Measurements from ENCODE around the gene PAPPA.

Gene PAPPA

DNA sequence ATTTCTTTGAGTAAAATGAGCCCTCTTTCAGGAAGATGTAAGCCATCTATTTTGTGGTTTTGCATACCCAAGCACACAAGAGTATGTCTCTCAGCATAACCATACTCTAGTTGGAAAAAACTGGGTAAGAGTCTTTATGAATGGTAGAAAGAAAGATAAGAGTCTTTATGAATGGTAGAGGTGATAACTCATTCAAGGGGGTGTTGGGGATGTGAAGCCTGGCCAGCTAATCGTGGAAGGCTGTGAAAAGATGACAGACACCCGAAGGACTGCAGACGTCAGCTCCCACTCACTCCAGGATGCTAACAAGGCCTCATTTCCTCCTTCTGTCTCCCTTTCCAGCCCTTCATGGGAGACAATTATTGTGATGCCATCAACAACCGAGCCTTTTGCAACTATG, 228.5 kb downstream of the PAPPA start:
- no peak for DNase-seq (ENCODE audit: low read depth)

DNA sequence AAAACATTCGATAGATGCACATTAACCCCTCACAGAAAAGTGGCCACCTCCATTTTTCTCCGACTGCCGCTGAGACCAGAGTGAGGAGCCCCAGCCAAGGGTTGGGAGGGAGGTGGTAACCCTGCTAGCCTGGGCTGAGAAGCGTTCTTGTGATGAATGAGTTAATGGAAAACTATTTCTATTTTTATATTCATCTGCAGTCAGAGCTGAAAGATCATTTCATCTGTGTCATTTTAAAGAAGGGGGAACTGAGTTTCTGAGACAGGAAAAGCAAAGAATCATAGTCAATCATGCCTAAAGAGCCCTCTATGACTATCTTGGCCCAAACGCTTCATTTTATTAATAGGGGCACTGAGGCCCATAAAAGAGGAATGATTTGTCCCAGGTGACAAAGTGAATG, 229.5 kb downstream of the PAPPA start:
- no peak for DNase-seq (ENCODE audit: low read depth)

DNA sequence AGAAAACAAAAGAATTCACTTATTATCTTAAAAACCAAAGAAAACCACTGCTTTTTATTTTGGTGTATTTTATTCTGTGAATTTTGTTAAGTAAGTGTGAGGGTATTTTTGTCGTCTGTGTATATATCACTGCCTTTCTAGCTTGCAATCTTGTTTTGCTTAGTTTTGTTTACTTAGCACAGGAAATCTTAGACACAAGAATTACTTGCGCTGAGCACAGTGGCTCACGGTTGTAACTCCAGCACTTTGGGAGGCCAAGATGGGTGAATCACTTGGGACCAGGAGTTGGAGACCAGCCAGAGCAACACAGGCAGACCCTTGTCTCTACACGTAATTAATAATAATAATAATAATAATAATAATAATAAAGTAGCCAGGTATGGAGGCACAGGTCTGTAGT, 230.3 kb downstream of the PAPPA start:
- DNase-seq (ENCODE audit: low read depth): no peak

DNA sequence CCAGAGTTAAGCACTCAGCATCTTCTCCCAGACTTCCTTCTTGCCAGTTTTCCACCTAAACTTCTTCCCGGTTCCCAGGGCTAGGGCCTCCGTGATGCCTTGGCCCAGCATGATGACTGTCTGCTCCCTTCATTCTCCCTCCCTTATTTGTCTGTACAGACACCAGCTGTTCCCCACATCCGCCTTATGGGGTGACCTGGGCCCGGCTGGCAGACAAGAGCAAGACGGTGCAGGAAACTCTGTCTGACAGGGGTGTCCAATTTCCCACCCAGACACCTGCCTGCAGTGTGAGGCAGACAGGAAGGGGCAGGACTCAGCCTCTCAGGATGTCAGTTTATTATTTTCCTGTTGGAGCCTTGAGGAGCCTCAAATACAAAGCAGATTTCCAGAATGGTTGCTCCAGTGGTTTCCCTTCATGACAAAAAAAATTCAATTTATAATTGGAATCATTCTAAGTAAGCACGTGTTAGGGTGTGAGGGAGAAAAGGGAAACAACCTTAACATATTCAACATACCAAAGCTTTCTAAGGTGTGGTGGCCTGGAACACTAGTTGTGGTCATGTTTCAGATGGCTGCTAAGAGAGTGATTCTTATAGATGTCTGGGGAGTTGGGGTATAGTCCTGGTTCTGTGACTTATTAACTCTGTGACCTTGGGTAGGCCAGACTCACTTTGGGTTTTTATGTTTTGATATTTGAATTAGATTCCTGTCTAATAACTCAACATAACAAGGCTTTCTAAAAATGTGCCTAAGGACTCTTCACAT, 234.5 kb downstream of the PAPPA start:
- DNase-seq (ENCODE audit: low read depth): no peak

DNA sequence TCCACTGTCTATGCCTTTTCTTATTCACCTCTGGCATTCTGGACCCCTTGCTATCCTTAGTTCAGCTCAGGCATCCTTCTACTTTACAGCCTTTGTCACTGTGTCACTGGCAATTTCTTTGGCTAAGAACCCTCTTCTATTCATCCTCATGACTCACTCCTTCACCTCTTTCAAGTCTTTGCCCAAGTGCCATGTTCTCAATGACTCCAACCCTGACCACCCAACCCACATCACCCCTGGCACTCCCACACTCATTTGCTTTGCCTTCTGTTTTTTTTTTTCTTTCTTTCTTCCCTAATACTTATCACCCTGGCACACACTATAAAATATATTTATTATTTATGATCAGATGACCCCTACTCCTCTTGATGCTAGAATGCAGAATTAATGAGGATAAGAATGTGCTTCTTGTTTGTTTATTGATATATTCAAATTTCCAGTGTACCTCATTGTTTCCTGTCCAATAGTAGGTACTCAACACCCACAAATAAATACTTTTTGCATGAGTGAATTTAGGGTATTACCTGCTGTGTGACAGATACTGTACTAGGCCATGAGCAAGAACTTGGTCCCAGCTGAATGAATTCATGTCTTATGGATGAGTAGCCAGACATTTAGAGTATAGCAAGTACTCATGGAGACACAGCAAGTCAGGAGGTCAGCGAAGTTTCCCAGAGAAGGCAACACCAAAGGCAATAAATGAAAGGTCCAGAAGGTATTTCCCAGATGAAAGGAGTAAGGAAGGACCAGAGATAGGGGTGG, 236.1 kb downstream of the PAPPA start:
- no peak for DNase-seq (ENCODE audit: low read depth)

DNA sequence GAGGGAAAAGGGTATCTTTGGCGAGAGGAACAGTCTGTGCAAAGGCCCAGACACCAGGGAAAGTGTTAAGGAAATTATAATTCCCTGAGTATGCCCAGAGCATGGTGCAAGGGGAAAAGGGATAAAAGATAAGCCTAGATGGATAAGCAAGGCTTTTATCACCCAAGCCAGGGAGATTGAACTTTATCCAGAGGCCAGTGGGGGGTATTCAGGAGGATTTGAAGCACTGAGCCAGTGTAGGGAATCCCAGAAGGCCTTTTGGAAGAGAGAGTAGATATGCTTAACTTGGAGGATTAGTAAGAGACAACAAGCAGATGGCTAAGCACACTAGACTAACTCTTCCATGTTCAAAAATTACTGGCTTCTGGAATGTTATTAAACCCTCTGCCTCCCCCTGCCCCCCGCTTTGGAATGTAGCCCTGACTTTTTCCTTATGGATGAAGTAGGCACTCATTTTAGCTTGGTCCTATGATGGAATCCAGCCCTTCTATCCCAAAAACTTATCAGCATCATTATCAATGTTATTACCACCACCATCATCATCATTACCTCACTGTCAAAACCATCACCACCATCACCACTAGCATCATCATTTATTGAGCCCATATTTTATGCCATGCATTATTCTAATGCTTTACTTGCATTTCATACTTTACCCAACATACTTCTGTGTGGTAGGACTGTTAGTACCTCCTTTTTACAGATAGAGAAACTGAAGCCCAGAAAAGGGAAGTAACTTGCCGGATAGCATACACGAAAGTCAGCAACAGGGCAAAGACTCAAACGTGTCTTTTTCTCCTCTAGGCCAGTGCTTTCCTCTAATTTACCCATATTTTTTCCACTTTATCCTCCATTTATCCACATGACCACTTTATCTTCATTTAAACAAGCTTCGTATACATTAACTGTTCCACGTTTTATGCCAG, 237.0 kb downstream of the PAPPA start:
- DNase-seq (ENCODE audit: low read depth): no peak

DNA sequence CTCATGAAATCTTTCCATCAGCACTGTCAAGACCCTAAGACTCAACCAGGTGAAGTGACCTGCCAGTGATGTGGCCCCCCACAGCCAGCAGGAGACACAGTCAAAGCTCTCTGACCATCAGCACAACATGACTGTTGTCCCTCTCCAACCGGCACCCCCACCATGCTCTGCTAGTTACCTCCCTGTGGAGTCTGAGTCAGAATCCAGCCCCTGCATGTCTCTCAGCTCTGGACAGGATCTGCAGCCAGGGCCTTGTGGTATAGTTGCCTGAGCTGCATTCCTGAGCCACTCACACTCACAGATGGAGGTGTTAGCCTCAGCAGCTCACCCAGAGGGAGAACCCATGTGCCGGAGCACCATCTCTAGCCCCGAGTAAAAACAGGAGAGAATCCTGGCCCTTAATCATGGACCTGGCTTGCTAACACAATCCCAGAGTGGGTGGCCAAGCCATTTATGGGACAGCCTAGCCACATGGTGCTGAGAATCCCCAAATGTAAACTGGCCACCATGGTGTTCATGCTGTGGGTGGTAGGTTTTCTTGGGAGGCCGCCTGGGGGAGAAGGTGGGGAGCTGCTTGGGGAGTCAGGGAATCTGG, 237.8 kb downstream of the PAPPA start:
- DNase-seq (ENCODE audit: low read depth): no peak

DNA sequence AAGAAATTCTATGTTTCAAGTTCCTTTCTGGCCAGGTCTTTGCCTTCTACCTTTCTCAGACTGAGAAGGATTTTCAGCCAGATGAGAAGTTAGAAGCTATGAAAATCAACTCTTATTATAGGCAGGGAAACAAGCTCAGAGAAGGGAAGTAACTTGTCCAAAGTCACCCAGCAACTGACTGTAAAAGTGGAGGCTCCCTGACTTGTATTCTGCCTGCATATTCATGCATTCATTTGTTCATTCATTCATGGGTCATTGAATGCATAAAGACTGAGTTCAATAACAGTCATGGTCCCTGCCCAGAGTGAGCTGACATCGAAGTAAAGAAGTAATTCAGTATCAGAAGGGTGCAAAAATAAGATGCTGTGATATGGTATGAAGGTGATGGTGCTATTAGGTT, 239.6 kb downstream of the PAPPA start:
- no peak for DNase-seq (ENCODE audit: low read depth)

DNA sequence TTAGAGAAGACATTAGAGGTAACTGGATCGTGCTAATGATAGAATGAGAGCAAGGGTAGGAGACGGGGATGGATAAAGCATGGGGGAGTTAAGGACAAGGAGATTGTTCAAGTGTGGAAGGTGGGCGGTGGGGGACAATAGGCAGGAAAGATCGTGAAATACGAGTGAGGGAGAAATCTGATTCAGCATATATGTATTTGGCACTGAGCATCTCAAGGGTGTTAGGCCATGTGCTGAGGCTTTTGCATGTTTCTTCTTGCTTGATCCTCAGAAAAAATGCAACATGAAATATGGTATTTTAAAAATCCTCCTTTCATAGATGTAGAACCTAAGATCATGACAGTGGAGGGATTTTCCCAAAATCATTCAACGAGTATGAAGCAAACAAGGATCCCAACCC, 240.5 kb downstream of the PAPPA start:
- DNase-seq (ENCODE audit: low read depth): no peak

DNA sequence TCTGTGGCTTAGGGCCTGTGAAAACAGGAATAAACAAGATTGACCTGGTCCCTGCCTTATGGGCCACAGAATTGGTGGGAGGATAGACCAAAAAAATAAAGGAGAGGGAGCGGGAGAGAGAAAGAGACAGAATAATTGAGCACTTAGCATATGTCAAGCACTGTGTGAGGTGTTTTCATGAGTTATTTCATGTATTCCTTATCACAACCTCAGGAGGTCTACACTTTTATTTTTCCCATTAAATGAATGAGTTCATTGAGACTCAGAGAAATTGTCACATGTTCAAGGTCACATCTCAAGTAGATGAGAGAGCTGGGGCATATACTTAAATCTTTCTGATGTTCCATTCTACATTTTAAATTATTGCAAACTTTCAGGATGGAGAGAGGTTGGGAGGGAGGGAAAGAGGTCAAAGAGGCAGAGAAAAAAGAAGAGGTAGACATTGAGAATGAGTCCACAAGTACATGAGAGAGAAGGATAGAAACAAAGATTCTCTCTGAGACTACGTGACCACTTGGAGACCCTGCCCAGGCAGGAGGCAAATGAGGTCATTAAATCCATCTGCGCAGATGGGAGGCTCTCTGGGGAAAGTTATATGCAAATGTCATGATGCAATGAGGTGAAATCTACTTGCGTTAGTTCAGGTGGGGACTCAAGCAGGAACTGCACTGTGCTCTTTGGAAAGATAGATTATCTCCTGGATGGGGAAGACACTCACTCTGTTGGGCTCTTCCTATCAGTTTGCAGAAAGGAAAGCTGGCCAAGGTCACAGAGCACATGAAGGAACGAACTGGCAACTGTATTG, 241.5 kb downstream of the PAPPA start:
- no peak for DNase-seq (ENCODE audit: low read depth)

DNA sequence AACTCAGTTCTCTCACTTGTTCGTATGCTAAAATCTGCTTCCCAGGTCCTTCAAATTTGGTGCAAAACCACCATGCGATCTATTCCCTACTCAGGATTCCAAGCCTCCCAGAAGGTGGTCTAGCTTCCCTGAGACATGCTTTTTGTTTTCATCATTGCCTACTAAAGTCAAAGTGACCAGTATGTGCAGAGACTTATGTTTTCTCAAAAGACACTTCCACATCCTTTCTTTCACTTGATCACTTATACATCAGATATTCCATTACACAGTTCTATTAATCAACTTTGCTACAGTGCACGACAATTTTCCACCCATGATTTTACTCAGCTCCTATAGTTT, 242.1 kb downstream of the PAPPA start:
- no peak for DNase-seq (ENCODE audit: low read depth)

DNA sequence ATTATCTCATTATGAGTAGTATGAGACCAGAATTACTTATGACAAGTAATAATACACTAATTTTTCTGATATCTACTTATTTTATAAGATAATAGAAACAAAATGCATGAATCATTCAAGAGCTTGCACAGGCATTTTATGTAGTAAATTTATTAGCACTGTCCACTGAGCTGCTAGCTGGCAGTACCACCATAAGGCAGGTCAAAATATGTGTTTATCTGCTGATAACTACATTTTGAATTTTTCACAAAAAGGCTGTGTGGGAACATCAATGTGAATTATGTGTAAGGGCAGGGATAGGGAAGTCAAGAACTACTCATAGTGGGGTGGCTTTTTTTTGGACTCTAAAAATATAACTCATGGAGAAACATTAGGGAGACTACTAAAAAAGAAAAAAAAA, 249.6 kb downstream of the PAPPA start:
- DNase-seq (ENCODE audit: low read depth): no peak

DNA sequence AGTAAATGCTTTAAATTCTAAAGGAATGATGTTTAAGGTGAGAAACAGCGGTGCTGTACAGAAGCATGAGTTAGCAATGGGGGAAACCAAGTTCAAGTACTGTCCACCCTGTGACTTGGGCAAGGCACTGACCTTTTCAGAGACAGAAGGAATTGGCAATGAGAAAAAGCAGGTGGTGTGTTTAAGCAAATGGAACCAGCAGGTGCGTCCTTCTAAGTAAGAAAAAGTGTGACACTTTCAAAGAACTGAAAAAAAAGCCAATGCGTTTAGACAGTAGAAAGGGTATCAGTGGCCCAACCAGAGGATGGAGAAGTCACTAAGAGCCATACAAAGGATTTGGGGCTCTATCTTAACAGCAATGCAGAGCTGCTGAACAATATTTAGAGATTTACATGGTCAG, 250.6 kb downstream of the PAPPA start:
- DNase-seq (ENCODE audit: low read depth): no peak

DNA sequence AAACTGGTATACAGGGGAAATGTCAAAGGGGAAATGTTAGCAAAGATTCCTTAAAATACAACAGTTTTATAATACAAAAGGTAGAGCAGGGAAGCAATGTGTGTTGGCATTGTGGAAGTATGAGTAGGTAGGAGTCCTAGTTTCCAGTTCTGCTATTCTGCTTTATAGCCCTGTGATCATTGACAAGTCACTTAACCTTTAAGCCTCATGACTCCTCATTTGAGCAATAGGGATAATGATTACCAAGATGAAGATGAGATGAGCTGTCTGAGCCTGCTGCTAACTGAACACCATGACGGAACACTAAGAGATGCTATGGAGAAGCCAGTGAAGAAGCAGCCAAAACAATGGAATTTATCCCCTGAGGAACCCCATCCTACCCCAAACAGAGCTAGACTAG, 251.7 kb downstream of the PAPPA start:
- DNase-seq (ENCODE audit: low read depth): no peak

DNA sequence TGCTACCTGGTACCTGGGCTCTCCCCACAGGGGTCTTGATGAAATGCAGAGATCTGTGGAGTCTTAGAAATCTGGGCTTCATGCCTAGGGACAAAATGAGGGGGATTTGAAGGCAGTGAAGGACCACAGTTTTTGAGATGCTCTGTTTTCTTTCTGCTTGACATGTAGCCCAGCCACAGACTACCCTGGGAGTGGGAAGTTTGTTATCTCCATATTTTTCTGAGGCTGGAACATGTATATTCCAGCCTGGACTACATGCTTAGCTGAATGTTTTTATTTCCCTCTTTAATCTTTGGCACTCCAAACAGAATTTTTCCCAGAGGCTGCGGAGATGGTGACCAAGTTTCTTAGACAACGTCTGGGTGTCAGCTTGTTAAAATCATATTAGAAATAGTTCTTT, 252.9 kb downstream of the PAPPA start:
- DNase-seq (ENCODE audit: low read depth): no peak

DNA sequence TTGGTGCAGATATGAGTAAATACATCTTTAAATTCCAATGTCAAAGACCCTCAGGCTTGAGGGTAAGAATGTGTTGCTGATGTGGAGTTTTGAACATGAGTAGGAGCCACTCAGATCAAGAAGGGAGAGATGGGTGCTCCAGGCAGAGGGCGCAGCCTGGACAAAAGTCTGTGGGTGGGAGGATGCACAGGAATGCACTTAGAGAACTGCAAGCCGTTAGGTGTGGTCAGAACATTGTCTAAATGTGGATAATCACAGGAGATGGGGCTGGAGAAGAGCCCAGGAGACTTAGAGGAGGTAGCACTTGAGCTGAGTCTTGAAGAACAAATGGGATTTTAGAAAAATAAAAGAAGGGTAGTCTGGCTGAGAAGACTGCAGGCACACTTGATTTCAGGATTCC, 255.5 kb downstream of the PAPPA start:
- DNase-seq (ENCODE audit: low read depth): no peak

DNA sequence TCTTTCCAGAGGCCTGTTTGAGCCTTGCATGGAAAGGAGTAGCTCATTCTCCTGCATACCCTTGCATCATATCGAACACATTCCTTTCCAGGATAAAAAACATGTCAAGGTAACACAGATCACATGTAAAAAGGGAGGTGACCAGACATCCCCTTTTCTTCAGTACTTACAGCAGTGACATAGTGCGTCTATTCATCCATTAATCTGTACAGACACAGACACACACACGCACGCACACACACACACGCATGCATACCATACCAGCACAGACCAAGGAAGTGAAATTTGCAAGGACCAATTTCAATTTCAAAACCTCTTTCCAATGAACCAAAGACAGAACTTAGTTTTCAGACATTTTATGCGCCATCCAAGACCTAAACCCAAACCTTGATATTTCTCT, 256.0 kb downstream of the PAPPA start:
- no peak for DNase-seq (ENCODE audit: low read depth)

DNA sequence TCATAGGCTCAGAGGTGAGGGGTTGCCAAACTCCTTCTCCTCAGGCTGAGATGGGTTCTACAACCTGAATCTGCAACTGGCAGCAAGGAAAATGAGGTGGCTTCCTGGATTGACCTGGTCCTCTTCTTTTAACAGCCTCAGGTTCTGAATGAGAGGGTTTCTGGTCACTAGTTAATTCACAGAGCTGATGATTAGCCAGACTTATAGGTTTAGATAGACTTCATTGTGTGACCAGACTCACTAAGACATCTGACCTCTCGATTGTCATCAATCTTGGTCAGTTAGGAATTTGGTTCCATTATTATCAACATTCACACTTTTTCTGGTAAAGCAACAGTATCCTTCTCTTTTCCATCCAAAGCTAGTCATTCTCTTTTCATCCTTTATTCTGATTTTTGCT, 257.9 kb downstream of the PAPPA start:
- no peak for DNase-seq (ENCODE audit: low read depth)

DNA sequence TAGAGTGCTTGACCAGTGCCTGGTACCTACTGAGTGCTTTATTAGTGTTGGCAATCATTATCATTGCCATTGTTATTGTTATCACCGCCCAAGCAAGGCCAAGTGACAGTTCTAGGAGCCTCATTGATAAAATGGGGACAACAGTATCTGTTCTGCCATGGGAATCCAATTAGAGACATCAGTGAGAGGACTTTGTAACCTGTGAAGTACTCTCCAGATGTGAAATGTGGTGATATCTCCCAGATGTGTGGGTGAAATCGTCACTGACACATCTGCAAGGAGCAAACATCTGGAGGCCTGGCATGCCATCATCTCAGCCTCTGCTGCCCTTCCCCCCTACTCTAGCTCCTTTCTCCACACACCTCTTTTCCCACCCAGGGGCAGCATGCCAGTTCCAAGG, 260.8 kb downstream of the PAPPA start:
- DNase-seq (ENCODE audit: low read depth): no peak

DNA sequence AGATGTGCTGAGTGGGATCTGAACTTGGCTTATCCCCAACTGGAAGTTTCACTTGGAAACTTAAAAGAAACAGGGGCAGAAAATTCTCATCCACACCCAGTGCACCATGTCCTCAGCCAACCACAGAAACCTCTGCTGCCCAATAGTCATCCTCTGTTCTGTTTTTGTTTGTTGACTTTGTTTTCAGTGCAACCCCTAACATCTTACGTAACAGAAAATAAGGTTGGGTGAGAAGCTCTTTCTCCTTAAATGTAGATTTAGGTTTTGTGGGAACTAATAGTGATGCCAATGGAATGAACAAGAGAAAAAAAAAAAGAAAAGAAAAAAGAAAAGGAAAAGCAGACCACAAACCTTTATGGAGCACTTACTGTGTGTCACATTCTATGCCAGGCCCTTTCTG, 262.8 kb downstream of the PAPPA start:
- DNase-seq (ENCODE audit: low read depth): no peak

DNA sequence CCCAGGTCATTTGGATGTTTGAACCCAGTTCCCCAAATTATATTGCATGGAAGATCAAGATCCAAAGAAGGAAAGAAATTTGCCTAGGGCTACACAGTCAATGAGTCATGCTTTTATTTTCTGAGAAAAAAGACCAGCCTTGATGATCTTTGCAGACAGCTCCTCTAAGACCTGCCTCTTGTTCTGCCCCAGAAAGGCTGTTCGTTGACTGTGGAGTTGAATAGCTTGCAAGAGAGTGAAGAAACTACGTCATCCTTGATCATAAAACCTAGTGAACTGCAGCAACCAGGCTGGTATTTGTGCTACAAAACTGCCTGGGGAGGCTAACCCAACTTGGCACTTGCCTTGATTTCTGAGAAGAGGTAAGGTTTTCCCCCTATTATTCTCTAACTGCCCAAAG, 263.9 kb downstream of the PAPPA start:
- DNase-seq (ENCODE audit: low read depth): no peak

DNA sequence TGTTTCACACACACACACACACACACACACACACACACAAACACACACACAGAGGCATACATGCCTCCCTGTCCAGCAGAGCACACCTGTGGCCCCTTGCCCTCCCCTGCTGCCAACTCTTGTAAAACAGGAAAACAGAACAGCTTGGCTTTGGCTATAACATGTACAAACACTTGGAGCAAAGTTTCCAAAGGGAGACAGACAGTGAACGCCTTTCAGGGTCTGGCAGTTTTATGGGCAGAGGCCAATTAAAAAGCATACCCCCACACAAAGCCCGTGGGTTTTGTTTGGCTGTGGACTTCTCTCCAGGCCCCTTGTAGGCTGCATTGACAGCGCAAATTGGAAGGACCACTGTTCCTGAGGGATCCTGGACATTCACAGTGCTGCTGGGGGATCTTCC, 265.6 kb downstream of the PAPPA start:
- DNase-seq (ENCODE audit: low read depth): no peak
